H9 (cell line): ENCODE data around the gene GNAI1. TPM values are rescaled to one million over a fixed set of nuclear protein-coding genes. Genes with fewer than 3 reads are reported as not detected.

Experiments used
- DNase-seq: peaks from one replicate; pipeline ENCODE4 v3.0.0-alpha.2; 2017
- H2AFZ ChIP-seq: one replicate; pipeline ENCODE4 v1.6.1; 2013; ENCODE audit warnings: mild to moderate bottlenecking, low read length, control low read depth, moderate library complexity
- H2AK5ac ChIP-seq: 2 replicates; pipeline ENCODE4 v1.6.1; 2013; ENCODE audit warnings: low read length, control low read depth, mixed read lengths; ENCODE audit not compliant: insufficient read length
- H2BK120ac ChIP-seq: one replicate; pipeline ENCODE4 v1.6.1; 2013; ENCODE audit warnings: low read depth, mild to moderate bottlenecking, low read length, control low read depth, inconsistent platforms; ENCODE audit not compliant: poor library complexity, severe bottlenecking
- H2BK12ac ChIP-seq: 2 replicates; pipeline ENCODE4 v1.6.1; 2013; ENCODE audit warnings: low read length, control low read depth, mixed read lengths, low read depth; ENCODE audit not compliant: insufficient read length
- H2BK15ac ChIP-seq: 2 replicates; pipeline ENCODE4 v1.6.1; 2013; ENCODE audit warnings: low read depth, low read length, control low read depth
- H2BK20ac ChIP-seq: one replicate; pipeline ENCODE4 v1.6.1; 2013; ENCODE audit warnings: low read depth, mild to moderate bottlenecking, low read length, control low read depth, inconsistent platforms; ENCODE audit not compliant: poor library complexity, severe bottlenecking
- H2BK5ac ChIP-seq: 2 replicates; pipeline ENCODE4 v1.6.1; 2013; ENCODE audit warnings: low read length, control low read depth, mixed read lengths; ENCODE audit not compliant: insufficient read length
- H3K14ac ChIP-seq: 2 replicates; pipeline ENCODE4 v1.6.1; 2013; ENCODE audit warnings: low read length, control low read depth; ENCODE audit not compliant: insufficient read depth
- H3K18ac ChIP-seq: 2 replicates; pipeline ENCODE4 v1.6.1; 2013; ENCODE audit warnings: low read depth, mild to moderate bottlenecking, mixed read lengths, low read length, control low read depth; ENCODE audit not compliant: insufficient read length
- H3K23ac ChIP-seq: 2 replicates; pipeline ENCODE4 v1.6.1; 2013; ENCODE audit warnings: low read length, control low read depth, mixed read lengths, low read depth; ENCODE audit not compliant: insufficient read length
- H3K23me2 ChIP-seq: 2 replicates; pipeline ENCODE4 v1.6.1; 2013; ENCODE audit warnings: low read depth, mild to moderate bottlenecking, mixed read lengths, low read length, control low read depth; ENCODE audit not compliant: insufficient read length, poor library complexity, severe bottlenecking
- H3K27ac ChIP-seq: 2 replicates; pipeline ENCODE4 v1.5.1; 2013; ENCODE audit warnings: low read length, control low read depth, mixed read lengths, low read depth; ENCODE audit not compliant: insufficient read length
- H3K27me3 ChIP-seq: 2 replicates; pipeline ENCODE4 v1.6.1; 2013; ENCODE audit warnings: low read length, control low read depth, inconsistent platforms; ENCODE audit not compliant: insufficient read depth
- H3K4ac ChIP-seq: 2 replicates; pipeline ENCODE4 v1.6.1; 2013; ENCODE audit warnings: low read depth, mild to moderate bottlenecking, control low read depth, inconsistent platforms, low read length, moderate library complexity
- H3K4me1 ChIP-seq: 2 replicates; pipeline ENCODE4 v1.6.1; 2013; ENCODE audit warnings: low read length, control low read depth, inconsistent platforms; ENCODE audit not compliant: insufficient read depth
- H3K4me2 ChIP-seq: 2 replicates; pipeline ENCODE4 v1.6.1; 2013; ENCODE audit warnings: low read length, control low read depth, mixed read lengths; ENCODE audit not compliant: insufficient read length, insufficient read depth
- H3K56ac ChIP-seq: 2 replicates; pipeline ENCODE4 v1.6.1; 2013; ENCODE audit warnings: low read depth, mild to moderate bottlenecking, mixed read lengths, low read length, control low read depth; ENCODE audit not compliant: insufficient read length
- H3K79me1 ChIP-seq: 2 replicates; pipeline ENCODE4 v1.6.1; 2013; ENCODE audit warnings: low read depth, mild to moderate bottlenecking, moderate library complexity, low read length, control low read depth, inconsistent platforms; ENCODE audit not compliant: insufficient read depth, poor library complexity, severe bottlenecking
- H3K79me2 ChIP-seq: 2 replicates; pipeline ENCODE4 v1.6.1; 2013; ENCODE audit warnings: low read length, control low read depth, inconsistent platforms; ENCODE audit not compliant: insufficient read depth
- H3K9ac ChIP-seq: 2 replicates; pipeline ENCODE4 v1.6.1; 2013; ENCODE audit warnings: low read length, control low read depth, mixed read lengths; ENCODE audit not compliant: insufficient read length; ENCODE audit errors: extremely low read depth
- H3K9me3 ChIP-seq: one replicate; pipeline ENCODE4 v1.6.1; 2013; ENCODE audit warnings: low read depth, low read length, inconsistent platforms; ENCODE audit not compliant: control insufficient read depth
- H3T11ph ChIP-seq: one replicate; pipeline ENCODE4 v1.6.1; 2013; ENCODE audit warnings: mild to moderate bottlenecking, low read length, control low read depth, inconsistent platforms
- H4K20me1 ChIP-seq: one replicate; pipeline ENCODE4 v1.6.1; 2013; ENCODE audit not compliant: control insufficient read depth, insufficient read length, insufficient read depth
- H4K5ac ChIP-seq: 2 replicates; pipeline ENCODE4 v1.6.1; 2013; ENCODE audit warnings: low read depth, mild to moderate bottlenecking, mixed read lengths, low read length, control low read depth; ENCODE audit not compliant: insufficient read length
- H4K8ac ChIP-seq: replicated peaks from 2 replicates; pipeline ENCODE4 v1.6.1; 2013; ENCODE audit warnings: low read length, control low read depth, mixed read lengths, low read depth; ENCODE audit not compliant: insufficient read length
- H4K91ac ChIP-seq: 2 replicates; pipeline ENCODE4 v1.6.1; 2013; ENCODE audit warnings: low read depth, mild to moderate bottlenecking, moderate library complexity, mixed read lengths, low read length, control low read depth; ENCODE audit not compliant: insufficient read length
- H3K27ac Mint-ChIP-seq, 3 experiments: 2 replicates in 2 of 3; 3 replicates in 1 of 3; pipeline ENCODE4 v1.8.0; 2020 to 2021; ENCODE audit warnings: mixed read lengths in 3 of 3, mild to moderate bottlenecking in 1 of 3, moderate library complexity in 1 of 3
- H3K27me3 Mint-ChIP-seq: 2 replicates; pipeline ENCODE4 v1.8.0; 2021; ENCODE audit warnings: low read depth, mild to moderate bottlenecking, moderate library complexity, mixed read lengths
- H3K36me3 Mint-ChIP-seq, 3 experiments: 2 replicates in 2 of 3; 3 replicates in 1 of 3; pipeline ENCODE4 v1.8.0; 2020 to 2021; ENCODE audit warnings: low read depth in 3 of 3, mixed read lengths in 3 of 3; ENCODE audit not compliant: insufficient read depth in 1 of 3
- H3K4me1 Mint-ChIP-seq, 2 experiments: 2 replicates each; pipeline ENCODE4 v1.8.0; 2020; ENCODE audit warnings: mixed read lengths in 2 of 2
- H3K4me3 Mint-ChIP-seq, 2 experiments: 2 replicates in 1 of 2; 3 replicates in 1 of 2; pipeline ENCODE4 v1.8.0; 2020 to 2021; ENCODE audit warnings: mild to moderate bottlenecking in 2 of 2, mixed read lengths in 2 of 2, moderate library complexity in 1 of 2
- H3K9me3 Mint-ChIP-seq, 2 experiments: 2 replicates in 1 of 2; 3 replicates in 1 of 2; pipeline ENCODE4 v1.8.0; 2020; ENCODE audit warnings: mild to moderate bottlenecking in 2 of 2, mixed read lengths in 2 of 2, moderate library complexity in 1 of 2
- WGBS: extraction: QIAGEN DNeasy Blood & Tissue Kit; methylation state at CpG from one replicate; pipeline ENCODE4 v1.1.7; 2013; ENCODE audit warnings: missing lambda C conversion rate, low lambda C conversion rate, mixed read lengths; ENCODE audit not compliant: insufficient read length; ENCODE audit errors: extremely low coverage; 5-methylcytosine and 5-hydroxymethylcytosine counted together
- total RNA-seq: library from RNA; stranded (reverse); gene quantifications from 2 replicates; pipeline ENCODE4 v1.2.1, GENCODE V29; 2021
- TF ChIP-seq, protein P1 (sequence below): fragments of 200-600 bp; sonication (generic); conservative IDR thresholded peaks from 3 replicates; pipeline ENCODE4 v1.8.0; 2021; ENCODE audit warnings: antibody characterized with exemption, mild to moderate bottlenecking

Gene GNAI1
- total RNA-seq, 1 experiment from 2014 or later = 14.1 TPM

DNA sequence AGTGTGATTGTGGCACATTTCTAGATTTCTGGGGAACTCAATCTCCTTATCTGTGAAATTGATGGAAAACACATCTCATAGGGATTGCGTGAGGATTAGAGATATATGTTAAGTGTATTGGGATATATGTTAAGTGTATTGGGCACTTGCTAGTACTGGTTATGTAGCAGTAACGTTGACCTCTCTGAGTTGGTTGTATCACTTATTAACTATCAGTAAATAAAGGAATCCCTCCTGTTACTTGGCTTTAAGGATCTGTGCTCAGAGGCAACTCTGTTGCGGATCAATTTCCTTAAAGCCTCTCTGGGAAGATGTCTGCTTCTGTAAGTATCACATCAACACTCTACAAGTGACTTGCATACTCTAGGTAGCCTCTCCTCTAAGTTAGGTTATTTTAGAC is 25.2 kb downstream of the GNAI1 start:
- Histone ChIP-seq H2BK15ac (no peak overlapping the region), H3K18ac (no peak overlapping the region), H2AK5ac (no peak overlapping the region), H3K79me2 (peaks cover 13% of the 10 kb centered on the region; the same call in 1 of the 2 replicates), H3K14ac (no peak overlapping the region), H4K91ac (no peak overlapping the region), H3K4me1 (no peaks in the 10 kb centered on the region; the same call in 1 of the 2 replicates), H2BK20ac (no peak overlapping the region), H3K9me3 (no peaks in the 10 kb centered on the region), H3K23me2 (no peaks in the 10 kb centered on the region), H4K8ac (no peak overlapping the region), H3K9ac (no peak overlapping the region), H2BK12ac (no peak overlapping the region), H2BK5ac (no peak overlapping the region), H2BK120ac (no peak overlapping the region), H3K23ac (no peak overlapping the region), H3K56ac (no peak overlapping the region), H3K79me1 (no peaks in the 10 kb centered on the region), H4K20me1 (no peaks in the 10 kb centered on the region), H3K4ac (no peak overlapping the region), H4K5ac (no peak overlapping the region), H2AFZ (no peak overlapping the region), H3K27me3 (no peaks in the 10 kb centered on the region), H3K27ac (no peak overlapping the region), H3K4me2 (no peak overlapping the region), H3T11ph (no peak overlapping the region)
- H3K9me3 Mint-ChIP-seq = peaks cover 4 to 6% of the 10 kb centered on the region in 2 experiments; a peak in 3 of 5 replicates
- no peak overlapping the region for H3K4me3 Mint-ChIP-seq
- H3K27me3 Mint-ChIP-seq = no peaks in the 10 kb centered on the region
- no peak for DNase-seq
- TF ChIP-seq, protein P1, sequence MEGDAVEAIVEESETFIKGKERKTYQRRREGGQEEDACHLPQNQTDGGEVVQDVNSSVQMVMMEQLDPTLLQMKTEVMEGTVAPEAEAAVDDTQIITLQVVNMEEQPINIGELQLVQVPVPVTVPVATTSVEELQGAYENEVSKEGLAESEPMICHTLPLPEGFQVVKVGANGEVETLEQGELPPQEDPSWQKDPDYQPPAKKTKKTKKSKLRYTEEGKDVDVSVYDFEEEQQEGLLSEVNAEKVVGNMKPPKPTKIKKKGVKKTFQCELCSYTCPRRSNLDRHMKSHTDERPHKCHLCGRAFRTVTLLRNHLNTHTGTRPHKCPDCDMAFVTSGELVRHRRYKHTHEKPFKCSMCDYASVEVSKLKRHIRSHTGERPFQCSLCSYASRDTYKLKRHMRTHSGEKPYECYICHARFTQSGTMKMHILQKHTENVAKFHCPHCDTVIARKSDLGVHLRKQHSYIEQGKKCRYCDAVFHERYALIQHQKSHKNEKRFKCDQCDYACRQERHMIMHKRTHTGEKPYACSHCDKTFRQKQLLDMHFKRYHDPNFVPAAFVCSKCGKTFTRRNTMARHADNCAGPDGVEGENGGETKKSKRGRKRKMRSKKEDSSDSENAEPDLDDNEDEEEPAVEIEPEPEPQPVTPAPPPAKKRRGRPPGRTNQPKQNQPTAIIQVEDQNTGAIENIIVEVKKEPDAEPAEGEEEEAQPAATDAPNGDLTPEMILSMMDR = no peak
- no CpG with 5 or more reads among the region's 3 CpGs for WGBS
- H3K4me1 Mint-ChIP-seq = peaks cover 12 to 21% of the 10 kb centered on the region in 2 experiments
- H3K36me3 Mint-ChIP-seq = peaks cover 2 to 6% (median 3%) of the 10 kb centered on the region in 3 experiments; a peak in 5 of 7 replicates
- 0 out of 7 replicates have a peak overlapping the region, but pooled peaks of 1 of the 3 experiments have one; percentile 44 for H3K27ac Mint-ChIP-seq
